Measurements from ENCODE around the gene FASTK.
"Not testable (repeated sequence)": the region's sequence is repeated elsewhere in the genome, so short reads cannot be mapped to it uniquely, and the experiment has no call there.

DNA sequence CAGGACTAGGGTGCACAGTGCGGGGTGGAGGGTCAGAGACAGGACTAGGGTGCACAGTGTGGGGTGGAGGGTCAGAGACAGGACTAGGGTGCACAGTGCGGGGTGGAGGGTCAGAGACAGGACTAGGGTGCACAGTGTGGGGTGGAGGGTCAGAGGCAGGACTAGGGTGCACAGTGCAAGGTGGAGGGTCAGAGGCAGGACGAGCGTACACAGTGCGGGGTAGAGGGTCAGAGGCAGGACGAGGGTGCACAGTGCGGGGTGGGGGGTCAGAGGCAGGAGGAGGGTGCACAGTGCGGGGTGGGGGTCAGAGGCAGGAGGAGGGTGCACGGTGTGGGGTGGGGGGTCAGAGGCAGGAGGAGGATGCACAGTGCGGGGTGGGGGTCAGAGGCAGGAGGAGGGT, 37.2 kb downstream of the FASTK start:
- TF ChIP-seq, protein P1, sequence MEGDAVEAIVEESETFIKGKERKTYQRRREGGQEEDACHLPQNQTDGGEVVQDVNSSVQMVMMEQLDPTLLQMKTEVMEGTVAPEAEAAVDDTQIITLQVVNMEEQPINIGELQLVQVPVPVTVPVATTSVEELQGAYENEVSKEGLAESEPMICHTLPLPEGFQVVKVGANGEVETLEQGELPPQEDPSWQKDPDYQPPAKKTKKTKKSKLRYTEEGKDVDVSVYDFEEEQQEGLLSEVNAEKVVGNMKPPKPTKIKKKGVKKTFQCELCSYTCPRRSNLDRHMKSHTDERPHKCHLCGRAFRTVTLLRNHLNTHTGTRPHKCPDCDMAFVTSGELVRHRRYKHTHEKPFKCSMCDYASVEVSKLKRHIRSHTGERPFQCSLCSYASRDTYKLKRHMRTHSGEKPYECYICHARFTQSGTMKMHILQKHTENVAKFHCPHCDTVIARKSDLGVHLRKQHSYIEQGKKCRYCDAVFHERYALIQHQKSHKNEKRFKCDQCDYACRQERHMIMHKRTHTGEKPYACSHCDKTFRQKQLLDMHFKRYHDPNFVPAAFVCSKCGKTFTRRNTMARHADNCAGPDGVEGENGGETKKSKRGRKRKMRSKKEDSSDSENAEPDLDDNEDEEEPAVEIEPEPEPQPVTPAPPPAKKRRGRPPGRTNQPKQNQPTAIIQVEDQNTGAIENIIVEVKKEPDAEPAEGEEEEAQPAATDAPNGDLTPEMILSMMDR (IDR thresholded peaks at IDR 0.05), result not testable (repeated sequence)
- TF ChIP-seq POLR2A (IDR thresholded peaks at IDR 0.05), result not testable (repeated sequence)
